Neural cell (in vitro differentiated cells): ENCODE measurements around the gene LRRC74A. TPM values are rescaled to one million over a fixed set of nuclear protein-coding genes. Genes with fewer than 3 reads are reported as not detected.

Experiments used
- H2AFZ ChIP-seq: fragments of 200-600, 300-800 bp; sonication (generic), shearing (Covaris generic); 2 replicates; pipeline ENCODE4 v1.6.0; 2014; ENCODE audit warnings: low read depth, mild to moderate bottlenecking, antibody characterized with exemption, low read length, moderate library complexity
- H3F3A ChIP-seq: fragments of 200-600 bp; shearing (Covaris generic); 2 replicates; pipeline ENCODE4 v1.6.1; 2016; ENCODE audit warnings: mild to moderate bottlenecking, moderate library complexity, mixed read lengths, antibody characterized with exemption, low read length; ENCODE audit not compliant: insufficient read depth, poor library complexity, severe bottlenecking
- H3K27ac ChIP-seq: fragments of 200-600, 300-800 bp; sonication (generic), shearing (Covaris generic); 2 replicates; pipeline ENCODE4 v1.5.1; 2014; ENCODE audit warnings: mild to moderate bottlenecking, low read length, moderate library complexity
- H3K27me3 ChIP-seq: fragments of 300-800, 200-600 bp; sonication (generic), shearing (Covaris generic); 2 replicates; pipeline ENCODE4 v1.6.0; 2014; ENCODE audit warnings: mild to moderate bottlenecking, low read depth, low read length, moderate library complexity; ENCODE audit not compliant: insufficient read depth
- H3K36me3 ChIP-seq: fragments of 300-800, 200-600 bp; sonication (generic), shearing (Covaris generic); 2 replicates; pipeline ENCODE4 v1.5.1; 2014; ENCODE audit warnings: mild to moderate bottlenecking, antibody characterized with exemption, low read length, moderate library complexity; ENCODE audit not compliant: insufficient read depth
- H3K4me2 ChIP-seq: fragments of 300-800, 200-600 bp; sonication (generic), shearing (Covaris generic); 2 replicates; pipeline ENCODE4 v1.6.0; 2014; ENCODE audit warnings: mild to moderate bottlenecking, low read length
- H3K4me3 ChIP-seq: fragments of 300-800, 200-600 bp; sonication (generic), shearing (Covaris generic); 2 replicates; pipeline ENCODE4 v1.5.1; 2014; ENCODE audit warnings: mild to moderate bottlenecking, low read length, moderate library complexity
- H3K79me2 ChIP-seq: fragments of 200-600 bp; shearing (Covaris generic); replicated peaks from 2 replicates; pipeline ENCODE4 v1.6.0; 2014; ENCODE audit warnings: mild to moderate bottlenecking, low read length, moderate library complexity; ENCODE audit not compliant: insufficient read depth
- H3K9ac ChIP-seq: fragments of 300-800, 200-600 bp; sonication (generic), shearing (Covaris generic); 2 replicates; pipeline ENCODE4 v1.6.1; 2016; ENCODE audit warnings: mild to moderate bottlenecking, low read length, mixed read lengths
- H3K9me2 ChIP-seq: fragments of 200-600 bp; shearing (Covaris generic); 2 replicates; pipeline ENCODE4 v1.6.1; 2016; ENCODE audit warnings: mild to moderate bottlenecking, low read length, mixed read lengths; ENCODE audit not compliant: insufficient read depth
- H3K9me3 ChIP-seq: fragments of 200-600, 300-800 bp; sonication (generic), shearing (Covaris generic); 2 replicates; pipeline ENCODE4 v1.6.1; 2016; ENCODE audit warnings: mild to moderate bottlenecking, mixed run types, low read length, moderate library complexity, mixed read lengths
- H4K20me1 ChIP-seq: fragments of 200-600 bp; shearing (Covaris generic); 2 replicates; pipeline ENCODE4 v1.6.1; 2016; ENCODE audit warnings: mild to moderate bottlenecking, mixed run types; ENCODE audit not compliant: insufficient read depth
- EP300 ChIP-seq: fragments of 450-650 bp; conservative IDR thresholded peaks from 2 replicates; pipeline ENCODE4 v1.6.1; 2014; ENCODE audit warnings: antibody characterized with exemption, mild to moderate bottlenecking, moderate library complexity; ENCODE audit not compliant: poor library complexity, severe bottlenecking
- EZH2 ChIP-seq: fragments of 200-600, 300-800 bp; shearing (Covaris generic), sonication (generic); IDR thresholded peaks from 2 replicates; pipeline ENCODE4 v1.6.1; 2014; ENCODE audit warnings: antibody characterized with exemption, low read length, borderline replicate concordance, mild to moderate bottlenecking; ENCODE audit not compliant: insufficient read depth, poor library complexity, severe bottlenecking
- MXI1 ChIP-seq: fragments of 450-650 bp; conservative IDR thresholded peaks from 2 replicates; pipeline ENCODE4 v1.6.1; 2014; ENCODE audit warnings: antibody characterized with exemption, mild to moderate bottlenecking; ENCODE audit not compliant: poor library complexity, severe bottlenecking
- POLR2AphosphoS5 ChIP-seq: IDR thresholded peaks from 2 replicates; pipeline ENCODE4 v1.6.1; 2012
- RAD21 ChIP-seq: fragments of 450-650 bp; conservative IDR thresholded peaks from 2 replicates; pipeline ENCODE4 v1.6.1; 2014; ENCODE audit warnings: antibody characterized with exemption, mild to moderate bottlenecking, moderate library complexity
- REST ChIP-seq: IDR thresholded peaks from 2 replicates; pipeline ENCODE4 v1.6.1; 2012; ENCODE audit warnings: borderline replicate concordance
- SMC3 ChIP-seq: fragments of 450-650 bp; conservative IDR thresholded peaks from 2 replicates; pipeline ENCODE4 v1.6.1; 2014; ENCODE audit warnings: antibody characterized with exemption, mild to moderate bottlenecking, moderate library complexity; ENCODE audit not compliant: poor library complexity
- TAF1 ChIP-seq: IDR thresholded peaks from 2 replicates; pipeline ENCODE4 v1.6.1; 2012; ENCODE audit warnings: low read depth
- polyA plus RNA-seq: library from polyadenylated mRNA; depleted of rRNA; stranded (reverse); fragments of >200 nt; gene quantifications from 2 replicates; pipeline ENCODE4 v1.2.3, GENCODE V29; 2014
- TF ChIP-seq, protein P1 (sequence below): fragments of 450-650 bp; IDR thresholded peaks from 2 replicates; pipeline ENCODE4 v1.5.1; 2014; ENCODE audit warnings: antibody characterized with exemption, mild to moderate bottlenecking, moderate library complexity; ENCODE audit not compliant: poor library complexity, severe bottlenecking

LRRC74A gene
- polyA plus RNA-seq, 1 donor from 2014 or later = not detected

DNA sequence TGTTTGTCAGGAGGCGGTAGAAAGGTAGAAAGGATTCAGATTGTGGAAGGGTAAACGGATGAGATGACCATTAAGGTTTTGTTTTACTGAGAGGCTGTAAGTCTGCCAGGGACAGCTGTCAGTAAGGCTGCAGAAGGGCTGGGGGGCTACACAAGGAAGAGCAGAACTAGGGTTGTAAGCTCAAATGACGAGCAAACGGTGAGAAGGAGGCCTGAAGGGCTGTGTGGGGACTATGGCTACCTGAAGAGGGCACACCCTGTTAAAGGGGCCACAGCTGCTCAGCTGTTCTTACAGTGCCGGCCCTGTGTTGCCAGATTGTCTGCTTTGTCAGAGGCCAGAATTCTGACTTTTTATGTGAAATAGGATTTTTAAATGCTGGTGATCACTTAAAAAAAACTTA is 45.8 kb upstream of the LRRC74A start:
- Histone ChIP-seq H3K79me2 (no peaks in the 10 kb centered on the region), H3K4me2 (no peak overlapping the region), H4K20me1 (no peaks in the 10 kb centered on the region), H3K9me2 (no peaks in the 10 kb centered on the region), H3K9me3 (no peaks in the 10 kb centered on the region), H3K9ac (no peak overlapping the region), H2AFZ (no peak overlapping the region), H3K4me3 (no peak overlapping the region), H3F3A (no peaks in the 10 kb centered on the region), H3K27me3 (no peaks in the 10 kb centered on the region), H3K27ac (no peak overlapping the region), H3K36me3 (peaks cover 5% of the 10 kb centered on the region)
- TF ChIP-seq TAF1 (no peak), SMC3 (no peak), EP300 (no peak)

DNA sequence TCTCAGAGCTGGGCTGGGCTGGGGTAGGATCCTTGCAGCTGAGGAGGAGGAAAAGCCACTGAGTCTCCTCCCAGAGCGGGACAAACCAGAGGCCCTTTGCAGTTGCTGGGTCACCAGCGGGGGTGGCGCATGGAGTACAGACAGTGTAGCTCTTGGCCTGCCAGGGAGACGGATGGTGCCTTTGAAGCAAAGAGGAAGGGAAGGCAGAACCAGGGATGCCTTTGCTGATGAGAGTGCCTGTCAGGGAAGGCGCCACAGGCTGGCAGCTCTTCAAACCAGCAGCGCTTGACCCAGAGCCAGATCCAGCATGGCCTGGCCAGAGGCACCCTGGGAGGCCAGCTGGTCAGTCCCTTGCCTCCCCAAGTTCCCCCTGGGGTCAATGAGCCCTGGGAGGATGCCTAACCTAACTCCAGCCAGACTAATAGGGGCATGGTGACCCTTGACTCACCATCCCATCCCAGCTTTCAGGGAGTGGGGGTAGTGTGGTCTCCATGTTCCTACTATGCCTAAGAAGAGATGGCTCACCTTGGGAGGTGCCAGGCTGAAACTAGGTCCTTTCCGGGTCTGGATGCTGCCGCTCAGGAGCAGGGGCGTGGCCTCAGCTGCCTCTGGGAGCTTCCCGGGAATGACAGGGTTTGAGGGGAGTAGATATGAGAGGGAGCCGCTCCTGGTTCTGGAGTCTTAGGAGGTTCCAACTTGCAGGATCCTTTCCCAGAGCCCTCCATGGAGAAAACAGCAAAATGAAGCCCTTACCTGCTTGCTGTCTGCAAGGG is 45.1 kb upstream of the LRRC74A start:
- Histone ChIP-seq H4K20me1 (no peaks in the 10 kb centered on the region), H3K9ac (no peak overlapping the region), H3K36me3 (peaks cover 5% of the 10 kb centered on the region), H3K27me3 (no peaks in the 10 kb centered on the region), H3K4me3 (no peak overlapping the region), H3F3A (no peaks in the 10 kb centered on the region), H3K79me2 (no peaks in the 10 kb centered on the region), H2AFZ (no peak overlapping the region), H3K27ac (no peak overlapping the region), H3K9me2 (no peaks in the 10 kb centered on the region), H3K4me2 (no peak overlapping the region), H3K9me3 (no peaks in the 10 kb centered on the region)
- TF ChIP-seq POLR2AphosphoS5 (peak; percentile 7), RAD21 (no peak)

DNA sequence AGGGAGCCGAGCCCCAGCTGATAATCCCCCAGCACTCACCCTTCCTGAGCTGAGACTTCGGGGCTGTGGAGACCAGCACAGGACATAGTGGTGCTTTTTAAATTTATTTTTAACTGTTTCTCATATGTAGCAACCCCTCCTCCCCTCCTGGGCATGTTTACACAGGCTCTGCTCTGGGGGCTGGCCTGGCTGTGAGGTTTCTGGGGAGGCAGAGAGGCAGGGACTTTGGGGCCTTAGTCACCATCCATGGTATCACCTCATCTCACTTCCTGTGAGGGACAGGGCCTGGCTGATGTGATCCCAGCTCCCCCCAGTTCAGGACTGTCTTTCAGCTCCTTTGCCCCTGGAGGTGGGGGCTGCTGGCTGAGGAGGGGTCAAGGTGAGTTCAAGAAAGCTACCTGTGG is 44.6 kb upstream of the LRRC74A start:
- Histone ChIP-seq H3K4me3 (no peak overlapping the region), H3F3A (no peaks in the 10 kb centered on the region), H3K4me2 (no peak overlapping the region), H3K9me2 (no peaks in the 10 kb centered on the region), H3K27ac (no peak overlapping the region), H3K9me3 (no peaks in the 10 kb centered on the region), H3K9ac (no peak overlapping the region), H2AFZ (no peak overlapping the region), H4K20me1 (no peaks in the 10 kb centered on the region), H3K36me3 (peaks cover 5% of the 10 kb centered on the region), H3K79me2 (no peaks in the 10 kb centered on the region), H3K27me3 (no peaks in the 10 kb centered on the region)
- TF ChIP-seq SMC3 = no peak
- no peak for TF ChIP-seq TAF1
- no peak for TF ChIP-seq MXI1
- TF ChIP-seq EP300 = no peak
- no peak for TF ChIP-seq REST
- TF ChIP-seq, protein P1, sequence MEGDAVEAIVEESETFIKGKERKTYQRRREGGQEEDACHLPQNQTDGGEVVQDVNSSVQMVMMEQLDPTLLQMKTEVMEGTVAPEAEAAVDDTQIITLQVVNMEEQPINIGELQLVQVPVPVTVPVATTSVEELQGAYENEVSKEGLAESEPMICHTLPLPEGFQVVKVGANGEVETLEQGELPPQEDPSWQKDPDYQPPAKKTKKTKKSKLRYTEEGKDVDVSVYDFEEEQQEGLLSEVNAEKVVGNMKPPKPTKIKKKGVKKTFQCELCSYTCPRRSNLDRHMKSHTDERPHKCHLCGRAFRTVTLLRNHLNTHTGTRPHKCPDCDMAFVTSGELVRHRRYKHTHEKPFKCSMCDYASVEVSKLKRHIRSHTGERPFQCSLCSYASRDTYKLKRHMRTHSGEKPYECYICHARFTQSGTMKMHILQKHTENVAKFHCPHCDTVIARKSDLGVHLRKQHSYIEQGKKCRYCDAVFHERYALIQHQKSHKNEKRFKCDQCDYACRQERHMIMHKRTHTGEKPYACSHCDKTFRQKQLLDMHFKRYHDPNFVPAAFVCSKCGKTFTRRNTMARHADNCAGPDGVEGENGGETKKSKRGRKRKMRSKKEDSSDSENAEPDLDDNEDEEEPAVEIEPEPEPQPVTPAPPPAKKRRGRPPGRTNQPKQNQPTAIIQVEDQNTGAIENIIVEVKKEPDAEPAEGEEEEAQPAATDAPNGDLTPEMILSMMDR = no peak
- TF ChIP-seq EZH2 = no peak
- TF ChIP-seq POLR2AphosphoS5 = no peak
- TF ChIP-seq RAD21 = no peak
